K562 (cell line): ENCODE results near the gene AAK1. TPM values are rescaled to one million over a fixed set of nuclear protein-coding genes. Genes with fewer than 3 reads are reported as not detected.

Source experiments
- ASH1L ChIP-seq: fragments of 450-650 bp; IDR thresholded peaks from 2 replicates; pipeline ENCODE4 v1.6.1; 2018; ENCODE audit warnings: borderline replicate concordance, mild to moderate bottlenecking, low read depth; ENCODE audit not compliant: partially characterized antibody
- CCNT2 ChIP-seq: IDR thresholded peaks from 2 replicates; pipeline ENCODE4 v1.6.1; 2011; ENCODE audit warnings: borderline replicate concordance, low read depth, mild to moderate bottlenecking, moderate library complexity, mixed read lengths, low read length; ENCODE audit not compliant: insufficient read length; ENCODE audit errors: extremely low read depth
- CHD4 ChIP-seq: fragments of 200-600 bp; sonication (generic); IDR thresholded peaks from 3 replicates; pipeline ENCODE4 v1.6.1; 2012; ENCODE audit warnings: low read depth, mild to moderate bottlenecking, mixed read lengths, low read length, inconsistent platforms; ENCODE audit not compliant: insufficient read depth, insufficient replicate concordance, poor library complexity, severe bottlenecking
- CSDE1 ChIP-seq, 2 experiments: fragments of 450-650 bp; IDR thresholded peaks; 2 replicates each; pipeline ENCODE4 v1.6.1; 2016; ENCODE audit warnings: mild to moderate bottlenecking in 1 of 2
- DPF2 ChIP-seq: fragments of 450-650 bp; IDR thresholded peaks from 2 replicates; pipeline ENCODE4 v1.6.1; 2016
- HNRNPL ChIP-seq: fragments of 200-400 bp; formaldehyde crosslinking; IDR thresholded peaks from 2 replicates; pipeline ENCODE4 v1.6.1; 2017; ENCODE audit warnings: low read depth, mild to moderate bottlenecking, low read length
- MTA3 ChIP-seq: fragments of 450-650 bp; formaldehyde crosslinking; IDR thresholded peaks from 2 replicates; pipeline ENCODE4 v1.6.1; 2017; ENCODE audit warnings: mild to moderate bottlenecking, borderline replicate concordance
- NCOA6 ChIP-seq: fragments of 450-650 bp; IDR thresholded peaks from 2 replicates; pipeline ENCODE4 v1.6.1; 2017; ENCODE audit warnings: mild to moderate bottlenecking
- POLR2H ChIP-seq: IDR thresholded peaks from 2 replicates; pipeline ENCODE4 v1.6.1; 2016; ENCODE audit warnings: missing genetic modification characterization, low read depth, mild to moderate bottlenecking, control low read depth, missing compliant biosample characterization, moderate library complexity
- PTBP1 ChIP-seq: fragments of 200-400 bp; formaldehyde crosslinking; IDR thresholded peaks from 2 replicates; pipeline ENCODE4 v1.6.1; 2017; ENCODE audit warnings: low read depth, low read length
- SP2 ChIP-seq: IDR thresholded peaks from 2 replicates; pipeline ENCODE4 v1.6.1; 2011; ENCODE audit warnings: mild to moderate bottlenecking, low read depth, low read length, moderate library complexity; ENCODE audit not compliant: poor library complexity, severe bottlenecking; ENCODE audit errors: extremely low read depth
- TAF1 ChIP-seq: IDR thresholded peaks from 2 replicates; pipeline ENCODE4 v1.6.1; 2011; ENCODE audit warnings: mild to moderate bottlenecking, low read length, moderate library complexity; ENCODE audit not compliant: insufficient read depth, control insufficient read depth, severe bottlenecking; ENCODE audit errors: extremely low read depth
- TAF7 ChIP-seq: fragments of 450-650 bp; IDR thresholded peaks from 2 replicates; pipeline ENCODE4 v1.6.1; 2016; ENCODE audit warnings: missing genetic modification characterization, missing compliant biosample characterization
- TCF3 ChIP-seq: sonication (generic); formaldehyde crosslinking; IDR thresholded peaks from 2 replicates; pipeline ENCODE4 v1.4.0; 2020; ENCODE audit warnings: mild to moderate bottlenecking, missing genetic modification reagents
- WHSC1 ChIP-seq: IDR thresholded peaks from one replicate; pipeline ENCODE4 v1.6.1; 2012; ENCODE audit warnings: low read length, control low read depth, inconsistent platforms
- ZNF175 ChIP-seq: fragments of 200-800 bp; sonication (Bioruptor generic); IDR thresholded peaks from 2 replicates; pipeline ENCODE4 v1.6.1; 2016; ENCODE audit warnings: low read depth, mild to moderate bottlenecking, missing genetic modification characterization, missing compliant biosample characterization
- polyA plus RNA-seq, 8 experiments: library from polyadenylated mRNA; depleted of rRNA in 4 of 8; stranded (reverse) in 5 of 8; unstranded in 3 of 8; fragments of >200 nt; fragmentation: Nextera tagmentation in 2 of 8; fragmentation: Illumina TruSeq in 1 of 8; extraction: Ambion mirVana in 2 of 8; extraction: Trizol in 1 of 8; gene quantifications; 2 replicates each; pipeline versions ENCODE4 v1.2.1 to v1.2.3, GENCODE V29; 2011 to 2014; ENCODE audit warnings: inconsistent platforms in 1 of 8, missing spikeins in 1 of 8
- total RNA-seq, 7 experiments: library from RNA; depleted of rRNA in 6 of 7; stranded (reverse); fragments of >200 nt in 6 of 7; fragmentation: Illumina TruSeq in 2 of 7; extraction: Trizol in 2 of 7; gene quantifications; 2 replicates each; pipeline versions ENCODE4 v1.2.1 to v1.2.3, GENCODE V29; 2011 to 2021; ENCODE audit warnings: low replicate concordance in 1 of 7
- TF ChIP-seq, protein P1 (sequence below): fragments of 450-650 bp; IDR thresholded peaks from 2 replicates; pipeline ENCODE4 v1.6.1; 2016; ENCODE audit warnings: borderline replicate concordance
- TF ChIP-seq, protein P2 (sequence below): IDR thresholded peaks from 2 replicates; pipeline ENCODE4 v1.6.1; 2011; ENCODE audit warnings: borderline replicate concordance, low read depth, mild to moderate bottlenecking, moderate library complexity, low read length; ENCODE audit not compliant: insufficient read depth, poor library complexity, severe bottlenecking
- TF ChIP-seq, protein P3 (sequence below): fragments of 450-650 bp; IDR thresholded peaks from 2 replicates; pipeline ENCODE4 v1.6.1; 2018; ENCODE audit not compliant: partially characterized antibody

The AAK1 gene
- total and polyA plus RNA-seq, 9 of the 15 experiments (the other 6 are each of a cell fraction or from before 2014, with no cell fraction given) = 0.89 to 17.1 (median 6.0) TPM

DNA sequence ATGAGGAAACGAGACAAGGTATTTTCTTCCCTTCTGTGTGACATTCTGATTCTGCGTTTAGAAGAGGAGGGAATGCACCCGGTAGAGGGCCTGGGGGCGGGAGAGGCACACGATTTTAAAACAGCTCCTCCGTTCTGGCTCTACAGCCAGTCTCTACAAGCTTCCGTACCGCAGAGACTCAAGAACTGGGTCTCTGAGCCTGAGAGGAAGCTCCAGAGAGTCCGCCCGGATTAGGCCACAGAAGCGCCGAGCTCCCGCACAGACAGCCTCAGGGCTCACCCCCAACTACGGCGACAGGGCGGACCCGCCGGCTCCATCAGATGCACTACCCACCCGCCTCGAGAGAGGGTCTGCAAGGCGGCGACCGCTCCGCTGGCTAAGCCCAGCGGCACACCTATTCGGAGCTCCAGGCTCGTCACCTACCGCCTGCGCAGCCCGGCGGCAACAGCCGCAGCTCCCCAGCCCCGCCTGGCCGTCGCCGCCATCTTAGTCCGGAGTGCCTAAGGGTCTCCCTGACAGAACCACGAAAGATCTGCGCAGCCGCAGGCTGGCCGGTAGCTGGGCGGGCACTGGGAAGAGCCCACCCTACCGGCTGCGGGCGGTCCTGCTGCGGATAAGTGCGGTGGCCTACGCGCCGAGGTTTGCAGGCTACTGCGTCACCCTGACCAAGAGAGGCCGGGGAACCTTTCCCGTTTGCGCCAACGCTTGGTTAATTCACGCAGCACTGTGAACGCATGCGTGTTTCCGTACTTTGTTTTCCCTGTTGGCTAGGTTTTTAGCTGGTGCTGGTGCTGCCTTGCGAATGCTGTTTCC lies 206.4 kb downstream of the AAK1 start, which contains the start of gene NFU1 (continued):
- TF ChIP-seq, protein P1, sequence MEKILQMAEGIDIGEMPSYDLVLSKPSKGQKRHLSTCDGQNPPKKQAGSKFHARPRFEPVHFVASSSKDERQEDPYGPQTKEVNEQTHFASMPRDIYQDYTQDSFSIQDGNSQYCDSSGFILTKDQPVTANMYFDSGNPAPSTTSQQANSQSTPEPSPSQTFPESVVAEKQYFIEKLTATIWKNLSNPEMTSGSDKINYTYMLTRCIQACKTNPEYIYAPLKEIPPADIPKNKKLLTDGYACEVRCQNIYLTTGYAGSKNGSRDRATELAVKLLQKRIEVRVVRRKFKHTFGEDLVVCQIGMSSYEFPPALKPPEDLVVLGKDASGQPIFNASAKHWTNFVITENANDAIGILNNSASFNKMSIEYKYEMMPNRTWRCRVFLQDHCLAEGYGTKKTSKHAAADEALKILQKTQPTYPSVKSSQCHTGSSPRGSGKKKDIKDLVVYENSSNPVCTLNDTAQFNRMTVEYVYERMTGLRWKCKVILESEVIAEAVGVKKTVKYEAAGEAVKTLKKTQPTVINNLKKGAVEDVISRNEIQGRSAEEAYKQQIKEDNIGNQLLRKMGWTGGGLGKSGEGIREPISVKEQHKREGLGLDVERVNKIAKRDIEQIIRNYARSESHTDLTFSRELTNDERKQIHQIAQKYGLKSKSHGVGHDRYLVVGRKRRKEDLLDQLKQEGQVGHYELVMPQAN = peak; percentile 73
- TF ChIP-seq TCF3 (CRISPR knock-in tag) = no peak
- TF ChIP-seq PTBP1 = no peak
- peak; percentile 79 for TF ChIP-seq CCNT2
- no peak for TF ChIP-seq WHSC1
- peak; percentile 94 for TF ChIP-seq TAF1
- no peak for TF ChIP-seq SP2
- TF ChIP-seq TAF7 = peak; percentile 95
- no peak for TF ChIP-seq CHD4
- TF ChIP-seq, protein P2, sequence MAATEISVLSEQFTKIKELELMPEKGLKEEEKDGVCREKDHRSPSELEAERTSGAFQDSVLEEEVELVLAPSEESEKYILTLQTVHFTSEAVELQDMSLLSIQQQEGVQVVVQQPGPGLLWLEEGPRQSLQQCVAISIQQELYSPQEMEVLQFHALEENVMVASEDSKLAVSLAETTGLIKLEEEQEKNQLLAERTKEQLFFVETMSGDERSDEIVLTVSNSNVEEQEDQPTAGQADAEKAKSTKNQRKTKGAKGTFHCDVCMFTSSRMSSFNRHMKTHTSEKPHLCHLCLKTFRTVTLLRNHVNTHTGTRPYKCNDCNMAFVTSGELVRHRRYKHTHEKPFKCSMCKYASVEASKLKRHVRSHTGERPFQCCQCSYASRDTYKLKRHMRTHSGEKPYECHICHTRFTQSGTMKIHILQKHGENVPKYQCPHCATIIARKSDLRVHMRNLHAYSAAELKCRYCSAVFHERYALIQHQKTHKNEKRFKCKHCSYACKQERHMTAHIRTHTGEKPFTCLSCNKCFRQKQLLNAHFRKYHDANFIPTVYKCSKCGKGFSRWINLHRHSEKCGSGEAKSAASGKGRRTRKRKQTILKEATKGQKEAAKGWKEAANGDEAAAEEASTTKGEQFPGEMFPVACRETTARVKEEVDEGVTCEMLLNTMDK = peak; percentile 86
- TF ChIP-seq CSDE1 (IDR thresholded peaks at IDR 0.05) = no peak
- TF ChIP-seq POLR2H (tag) = peak; percentile 83
- no peak for TF ChIP-seq ASH1L
- TF ChIP-seq NCOA6 = no peak
- TF ChIP-seq ZNF175 (CRISPR knock-in tag) = no peak
- 0 out of 2 replicates have a peak, but pooled peaks have one; percentile 10 for TF ChIP-seq DPF2
- TF ChIP-seq HNRNPL = 0 out of 2 replicates have a peak, but pooled peaks have one; percentile 25
- TF ChIP-seq, protein P3, sequence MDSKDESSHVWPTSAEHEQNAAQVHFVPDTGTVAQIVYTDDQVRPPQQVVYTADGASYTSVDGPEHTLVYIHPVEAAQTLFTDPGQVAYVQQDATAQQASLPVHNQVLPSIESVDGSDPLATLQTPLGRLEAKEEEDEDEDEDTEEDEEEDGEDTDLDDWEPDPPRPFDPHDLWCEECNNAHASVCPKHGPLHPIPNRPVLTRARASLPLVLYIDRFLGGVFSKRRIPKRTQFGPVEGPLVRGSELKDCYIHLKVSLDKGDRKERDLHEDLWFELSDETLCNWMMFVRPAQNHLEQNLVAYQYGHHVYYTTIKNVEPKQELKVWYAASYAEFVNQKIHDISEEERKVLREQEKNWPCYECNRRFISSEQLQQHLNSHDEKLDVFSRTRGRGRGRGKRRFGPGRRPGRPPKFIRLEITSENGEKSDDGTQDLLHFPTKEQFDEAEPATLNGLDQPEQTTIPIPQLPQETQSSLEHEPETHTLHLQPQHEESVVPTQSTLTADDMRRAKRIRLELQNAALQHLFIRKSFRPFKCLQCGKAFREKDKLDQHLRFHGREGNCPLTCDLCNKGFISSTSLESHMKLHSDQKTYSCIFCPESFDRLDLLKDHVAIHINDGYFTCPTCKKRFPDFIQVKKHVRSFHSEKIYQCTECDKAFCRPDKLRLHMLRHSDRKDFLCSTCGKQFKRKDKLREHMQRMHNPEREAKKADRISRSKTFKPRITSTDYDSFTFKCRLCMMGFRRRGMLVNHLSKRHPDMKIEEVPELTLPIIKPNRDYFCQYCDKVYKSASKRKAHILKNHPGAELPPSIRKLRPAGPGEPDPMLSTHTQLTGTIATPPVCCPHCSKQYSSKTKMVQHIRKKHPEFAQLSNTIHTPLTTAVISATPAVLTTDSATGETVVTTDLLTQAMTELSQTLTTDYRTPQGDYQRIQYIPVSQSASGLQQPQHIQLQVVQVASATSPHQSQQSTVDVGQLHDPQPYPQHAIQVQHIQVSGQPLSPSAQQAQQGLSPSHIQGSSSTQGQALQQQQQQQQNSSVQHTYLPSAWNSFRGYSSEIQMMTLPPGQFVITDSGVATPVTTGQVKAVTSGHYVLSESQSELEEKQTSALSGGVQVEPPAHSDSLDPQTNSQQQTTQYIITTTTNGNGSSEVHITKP = peak; percentile 37
- TF ChIP-seq MTA3 = peak; percentile 86
